HCT116 (cell line): Measurements from ENCODE around the gene DIDO1. TPM values are rescaled to one million over a fixed set of nuclear protein-coding genes. Genes with fewer than 3 reads are reported as not detected.

ENCODE experiments used
- ATAC-seq: fragments of 200-7000 bp; cut with Tn5 transposase; 2 replicates; pipeline ENCODE4 v1.9.1; 2020; ENCODE audit warnings: mild to moderate bottlenecking, moderate library complexity
- BruUV-seq: library from RNA; stranded (reverse); fragments of 400-500 nt; replicated peaks from 2 replicates; lab custom pipeline; 2021; lab: Mats Ljungman, UMichigan
- CTCF ChIA-PET: fragments of 300-600 bp; sonication (Branson Sonifier 250); formaldehyde crosslinking; loops from one replicate; lab custom pipeline; 2021; ENCODE audit warnings: antibody characterized with exemption; lab: Charles Lee
- POLR2A ChIA-PET: fragments of 300-600, 350-600 bp; sonication (Branson Sonifier 250); formaldehyde crosslinking; loops from one replicate; lab custom pipeline; 2021; ENCODE audit warnings: antibody characterized with exemption; lab: Charles Lee
- RAD21 ChIA-PET, 2 experiments: fragments of 300-600 bp; sonication (Branson Sonifier 250); formaldehyde crosslinking; loops; one replicate each; lab custom pipeline; 2023; ENCODE audit warnings: low total read pairs in 2 of 2; ENCODE audit not compliant: uncharacterized antibody in 2 of 2, unreplicated experiment in 2 of 2, low non-redundant PET in 1 of 2; lab: Charles Lee
- DNase-seq: peaks from one replicate; pipeline ENCODE4 v3.0.0-alpha.2; 2010; ENCODE audit warnings: low read depth, low spot score
- H2AFZ ChIP-seq: fragments of 200-600 bp; shearing (Covaris generic), sonication (generic); 2 replicates; pipeline ENCODE4 v1.6.1; 2017; ENCODE audit warnings: low read depth, mixed run types, mixed read lengths, antibody characterized with exemption, low read length; ENCODE audit not compliant: poor library complexity, severe bottlenecking
- H3K27ac ChIP-seq: 2 replicates; pipeline ENCODE4 v1.5.1; 2012; ENCODE audit warnings: low read depth, low read length
- H3K27me3 ChIP-seq: fragments of 200-600 bp; sonication (generic); 2 replicates; pipeline ENCODE4 v1.6.1; 2016; ENCODE audit warnings: mixed run types, low read length, mixed read lengths; ENCODE audit not compliant: insufficient read depth
- H3K36me3 ChIP-seq, 2 experiments: fragments of 200-500 bp in 1 of 2; fragments of 200-600 bp in 1 of 2; sonication (Bioruptor generic) in 1 of 2; sonication (generic) in 1 of 2; 2 replicates each; pipeline versions ENCODE4 v1.5.1 to v1.6.1; 2014 to 2016; ENCODE audit warnings: low read length in 2 of 2, inconsistent platforms in 1 of 2, mixed read lengths in 1 of 2, mixed run types in 1 of 2; ENCODE audit not compliant: insufficient read depth in 2 of 2, control insufficient read depth in 1 of 2
- H3K4me1 ChIP-seq, 2 experiments: fragments of 200-600 bp in 1 of 2; sonication (generic) in 1 of 2; 2 replicates each; pipeline versions ENCODE4 v1.5.1 to v1.6.1; 2012 to 2017; ENCODE audit warnings: low read length in 2 of 2, inconsistent platforms in 1 of 2, mild to moderate bottlenecking in 1 of 2, mixed read lengths in 1 of 2, mixed run types in 1 of 2, moderate library complexity in 1 of 2; ENCODE audit not compliant: insufficient read depth in 2 of 2, control insufficient read depth in 1 of 2
- H3K4me2 ChIP-seq: fragments of 200-600 bp; sonication (generic); 2 replicates; pipeline ENCODE4 v1.6.1; 2017; ENCODE audit warnings: mixed run types, low read length, mixed read lengths
- H3K4me3 ChIP-seq, 2 experiments: fragments of 200-600 bp in 1 of 2; sonication (generic) in 1 of 2; replicated peaks in 1 of 2; 2 replicates each; pipeline ENCODE4 v1.5.1; 2011 to 2016; ENCODE audit warnings: low read length in 2 of 2, control low read depth in 1 of 2, low read depth in 1 of 2, mild to moderate bottlenecking in 1 of 2, mixed read lengths in 1 of 2, mixed run types in 1 of 2
- H3K79me2 ChIP-seq: fragments of 200-600 bp; sonication (generic); 2 replicates; pipeline ENCODE4 v1.6.1; 2017; ENCODE audit warnings: mild to moderate bottlenecking, mixed run types, low read length, moderate library complexity, mixed read lengths; ENCODE audit not compliant: insufficient read depth
- H3K9ac ChIP-seq: fragments of 200-600 bp; sonication (generic); 2 replicates; pipeline ENCODE4 v1.6.1; 2016; ENCODE audit warnings: low read length, mixed read lengths
- H3K9me2 ChIP-seq: fragments of 200-600 bp; sonication (generic), shearing (Covaris generic); 2 replicates; pipeline ENCODE4 v1.6.1; 2017; ENCODE audit warnings: mixed run types, mild to moderate bottlenecking, moderate library complexity; ENCODE audit not compliant: insufficient read depth
- H3K9me3 ChIP-seq, 2 experiments: fragments of 200-500 bp in 1 of 2; fragments of 200-600 bp in 1 of 2; sonication (Bioruptor generic) in 1 of 2; sonication (generic) in 1 of 2; 2 replicates each; pipeline ENCODE4 v1.6.1; 2014 to 2017; ENCODE audit warnings: low read length in 2 of 2, mixed read lengths in 2 of 2, inconsistent platforms in 1 of 2, low read depth in 1 of 2, mild to moderate bottlenecking in 1 of 2, mixed run types in 1 of 2, moderate library complexity in 1 of 2; ENCODE audit not compliant: control insufficient read depth in 1 of 2, insufficient read depth in 1 of 2
- H4K20me1 ChIP-seq: fragments of 200-600 bp; sonication (generic), shearing (Covaris generic); 2 replicates; pipeline ENCODE4 v1.6.1; 2017; ENCODE audit warnings: mixed run types, mild to moderate bottlenecking, moderate library complexity; ENCODE audit not compliant: insufficient read depth
- ATF3 ChIP-seq: IDR thresholded peaks from 2 replicates; pipeline ENCODE4 v1.6.1; 2012
- CBX3 ChIP-seq: IDR thresholded peaks from 2 replicates; pipeline ENCODE4 v1.6.1; 2012; ENCODE audit warnings: low read depth
- CEBPB ChIP-seq: IDR thresholded peaks from 2 replicates; pipeline ENCODE4 v1.6.1; 2012; ENCODE audit warnings: low read depth
- CTCF ChIP-seq, 3 experiments: fragments of 200-600 bp in 1 of 3; sonication (generic) in 1 of 3; IDR thresholded peaks in 2 of 3; conservative IDR thresholded peaks in 1 of 3; 2 replicates each; pipeline ENCODE4 v1.5.1; 2012 to 2017; ENCODE audit warnings: low read depth in 2 of 3, low read length in 2 of 3, antibody characterized with exemption in 1 of 3, borderline replicate concordance in 1 of 3, control low read depth in 1 of 3, mild to moderate bottlenecking in 1 of 3, mixed read lengths in 1 of 3, mixed run types in 1 of 3, moderate library complexity in 1 of 3; ENCODE audit not compliant: insufficient read depth in 1 of 3
- EGR1 ChIP-seq: IDR thresholded peaks from 2 replicates; pipeline ENCODE4 v1.6.1; 2012; ENCODE audit warnings: low read depth
- ELF1 ChIP-seq: IDR thresholded peaks from 2 replicates; pipeline ENCODE4 v1.6.1; 2012; ENCODE audit warnings: low read depth, borderline replicate concordance
- EZH2phosphoT487 ChIP-seq: fragments of 200-600 bp; IDR thresholded peaks from 2 replicates; pipeline ENCODE4 v1.6.1; 2018; ENCODE audit warnings: antibody characterized with exemption, borderline replicate concordance
- FOSL1 ChIP-seq: IDR thresholded peaks from 2 replicates; pipeline ENCODE4 v1.6.1; 2012; ENCODE audit warnings: low read depth
- JUND ChIP-seq: IDR thresholded peaks from 2 replicates; pipeline ENCODE4 v1.6.1; 2012
- MAX ChIP-seq: IDR thresholded peaks from 2 replicates; pipeline ENCODE4 v1.6.1; 2012
- SP1 ChIP-seq: IDR thresholded peaks from 2 replicates; pipeline ENCODE4 v1.6.1; 2012; ENCODE audit warnings: low read depth
- SRF ChIP-seq: IDR thresholded peaks from 2 replicates; pipeline ENCODE4 v1.6.1; 2012; ENCODE audit warnings: low read depth
- TCF7L2 ChIP-seq: IDR thresholded peaks from 2 replicates; pipeline ENCODE4 v1.7.0; 2011; ENCODE audit warnings: borderline replicate concordance, inconsistent platforms; ENCODE audit not compliant: insufficient read depth, insufficient read length; ENCODE audit errors: extremely low read depth
- YY1 ChIP-seq: IDR thresholded peaks from 2 replicates; pipeline ENCODE4 v1.6.1; 2011; ENCODE audit warnings: low read length, low read depth, moderate library complexity, mild to moderate bottlenecking; ENCODE audit not compliant: insufficient replicate concordance; ENCODE audit errors: extremely low read depth
- intact Hi-C: fragments of 100-400 bp; cut with micrococcal nuclease; formaldehyde crosslinking; loops from 2 replicates; pipeline ENCODE4 v1.10.0; 2022
- total RNA-seq: library from RNA; stranded (reverse); gene quantifications from one replicate; pipeline ENCODE4 v1.2.1, GENCODE V29; 2021; ENCODE audit not compliant: unreplicated experiment

The DIDO1 gene
- total RNA-seq, 1 experiment from 2014 or later: 41.4 TPM

- Histone ChIP-seq H3K4me1 (peaks cover 15 to 21% of the 10 kb centered on the region in 2 experiments), H2AFZ (no peak overlapping the region), H3K9me2 (no peaks in the 10 kb centered on the region), H3K4me3 (no peak overlapping the region), H3K79me2 (no peaks in the 10 kb centered on the region), H3K9ac (no peak overlapping the region), H4K20me1 (no peaks in the 10 kb centered on the region), H3K27me3 (no peaks in the 10 kb centered on the region), H3K4me2 (peak overlapping the region; percentile 72; the same call in 1 of the 2 replicates), H3K9me3 (no peaks in the 10 kb centered on the region), H3K27ac (peak overlapping the region; percentile 41), H3K36me3 (no peaks in the 10 kb centered on the region)
- ATAC-seq (no peak), DNase-seq (no peak)
- intact Hi-C loops: no loop called here
- POLR2A ChIA-PET: no interaction called here
- TF ChIP-seq CEBPB: no peak
- TF ChIP-seq ELF1: no peak
- TF ChIP-seq CTCF (IDR thresholded peaks at IDR 0.05 in 2 of 3, conservative IDR thresholded peaks at IDR 0.05 in 1 of 3; ENCODE audit: borderline replicate concordance in 1 of 3, insufficient read depth in 1 of 3, low read depth in 2 of 3, low read length in 2 of 3): no peak
- TF ChIP-seq JUND: no peak
- RAD21 ChIA-PET: interaction anchor here in 1 of 2 experiments (1.2 kb wide), 1 partner anchor 9 kb away, joined by 3 read pairs; no protein-coding TSS in a partner anchor
- CTCF ChIA-PET: interaction anchor here (1.7 kb wide), 1 partner anchor 9 kb away, joined by 6 read pairs; no protein-coding TSS in a partner anchor
- no TSS peak for BruUV-seq
These were observed 94.5 kb downstream of the DIDO1 start for GRCh38 chr20:62831854-62832211.

- Histone ChIP-seq H3K9ac (no peak overlapping the region), H3K4me1 (peaks cover 15 to 21% of the 10 kb centered on the region in 2 experiments), H3K9me3 (no peaks in the 10 kb centered on the region), H3K27ac (no peak overlapping the region; the same call in 1 of the 2 replicates), H3K79me2 (no peaks in the 10 kb centered on the region), H2AFZ (no peak overlapping the region), H3K9me2 (no peaks in the 10 kb centered on the region), H3K27me3 (no peaks in the 10 kb centered on the region), H3K4me2 (no peak overlapping the region), H3K4me3 (no peak overlapping the region), H3K36me3 (no peaks in the 10 kb centered on the region), H4K20me1 (no peaks in the 10 kb centered on the region)
- intact Hi-C loops: no loop called here
- ATAC-seq (no peak), DNase-seq (no peak)
- BruUV-seq: no TSS peak
- ChIA-PET RAD21 (interaction anchor here in 1 of 2 experiments (1.2 kb wide), 1 partner anchor 9 kb away, joined by 3 read pairs; no protein-coding TSS in a partner anchor), CTCF (no interaction called here), POLR2A (no interaction called here)
- TF ChIP-seq EGR1 (no peak), ATF3 (no peak), CEBPB (no peak), SRF (no peak), FOSL1 (no peak), MAX (no peak), EZH2phosphoT487 (no peak), CBX3 (no peak), JUND (no peak), TCF7L2 (no peak), YY1 (no peak), SP1 (no peak)
These were observed 94.9 kb downstream of the DIDO1 start for GRCh38 chr20:62831361-62831788.
